SK-N-SH treated with all-trans-retinoic acid at 6 μM for 48 hours (cell line): Measurements from ENCODE around the gene CD47.

Source experiments
- RARB ChIP-seq: fragments of 250-450 bp; sonication (Bioruptor Pico); IDR thresholded peaks from 2 replicates; pipeline ENCODE4 v1.8.0; 2021; ENCODE audit warnings: mild to moderate bottlenecking, moderate library complexity
- TF ChIP-seq, protein P1 (sequence below): fragments of 250-450 bp; sonication (Bioruptor Pico); IDR thresholded peaks from 2 replicates; pipeline ENCODE4 v1.5.1; 2021; ENCODE audit warnings: mild to moderate bottlenecking, moderate library complexity
- TF ChIP-seq, protein P2 (sequence below): fragments of 250-450 bp; sonication (Bioruptor Pico); IDR thresholded peaks from 2 replicates; pipeline ENCODE4 v1.8.0; 2020; ENCODE audit warnings: mild to moderate bottlenecking, moderate library complexity, borderline replicate concordance

DNA sequence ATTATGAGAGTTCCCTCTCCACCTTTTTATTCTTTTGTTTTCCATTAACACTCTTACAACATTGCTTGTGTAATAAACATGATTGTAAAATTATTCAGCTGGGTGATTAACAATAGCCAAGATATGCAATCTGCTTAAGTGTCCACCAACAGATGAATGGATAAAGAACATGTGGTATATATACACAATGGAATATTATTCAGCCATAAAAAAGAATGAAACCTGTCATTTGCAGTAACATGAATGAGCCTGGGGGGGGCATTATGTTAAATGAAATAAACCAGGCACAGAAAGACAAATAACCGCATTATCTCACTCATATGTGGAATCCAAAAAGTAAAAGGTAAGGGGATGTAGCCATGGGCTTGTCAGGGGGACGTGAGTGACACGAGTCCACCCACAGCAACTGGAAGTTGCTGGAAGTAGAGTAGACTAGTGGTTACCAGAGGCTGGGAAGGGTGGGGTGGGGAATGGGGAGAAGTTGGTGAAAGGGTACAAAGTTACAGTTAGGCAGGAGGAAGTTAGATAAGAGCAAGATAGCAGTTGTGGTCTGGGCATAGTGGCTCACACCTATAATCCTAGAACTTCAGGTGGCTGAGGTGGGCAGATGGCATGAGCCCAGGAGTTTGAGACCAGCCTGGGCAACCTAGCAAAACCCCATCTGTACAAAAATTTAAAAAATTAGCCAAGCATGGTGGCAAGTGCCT, 28.7 kb upstream of the CD47 start:
- no peak for TF ChIP-seq RARB
- TF ChIP-seq, protein P1, sequence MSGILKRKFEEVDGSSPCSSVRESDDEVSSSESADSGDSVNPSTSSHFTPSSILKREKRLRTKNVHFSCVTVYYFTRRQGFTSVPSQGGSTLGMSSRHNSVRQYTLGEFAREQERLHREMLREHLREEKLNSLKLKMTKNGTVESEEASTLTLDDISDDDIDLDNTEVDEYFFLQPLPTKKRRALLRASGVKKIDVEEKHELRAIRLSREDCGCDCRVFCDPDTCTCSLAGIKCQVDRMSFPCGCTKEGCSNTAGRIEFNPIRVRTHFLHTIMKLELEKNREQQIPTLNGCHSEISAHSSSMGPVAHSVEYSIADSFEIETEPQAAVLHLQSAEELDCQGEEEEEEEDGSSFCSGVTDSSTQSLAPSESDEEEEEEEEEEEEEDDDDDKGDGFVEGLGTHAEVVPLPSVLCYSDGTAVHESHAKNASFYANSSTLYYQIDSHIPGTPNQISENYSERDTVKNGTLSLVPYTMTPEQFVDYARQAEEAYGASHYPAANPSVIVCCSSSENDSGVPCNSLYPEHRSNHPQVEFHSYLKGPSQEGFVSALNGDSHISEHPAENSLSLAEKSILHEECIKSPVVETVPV (CRISPR knock-in tag): no peak
- TF ChIP-seq, protein P2, sequence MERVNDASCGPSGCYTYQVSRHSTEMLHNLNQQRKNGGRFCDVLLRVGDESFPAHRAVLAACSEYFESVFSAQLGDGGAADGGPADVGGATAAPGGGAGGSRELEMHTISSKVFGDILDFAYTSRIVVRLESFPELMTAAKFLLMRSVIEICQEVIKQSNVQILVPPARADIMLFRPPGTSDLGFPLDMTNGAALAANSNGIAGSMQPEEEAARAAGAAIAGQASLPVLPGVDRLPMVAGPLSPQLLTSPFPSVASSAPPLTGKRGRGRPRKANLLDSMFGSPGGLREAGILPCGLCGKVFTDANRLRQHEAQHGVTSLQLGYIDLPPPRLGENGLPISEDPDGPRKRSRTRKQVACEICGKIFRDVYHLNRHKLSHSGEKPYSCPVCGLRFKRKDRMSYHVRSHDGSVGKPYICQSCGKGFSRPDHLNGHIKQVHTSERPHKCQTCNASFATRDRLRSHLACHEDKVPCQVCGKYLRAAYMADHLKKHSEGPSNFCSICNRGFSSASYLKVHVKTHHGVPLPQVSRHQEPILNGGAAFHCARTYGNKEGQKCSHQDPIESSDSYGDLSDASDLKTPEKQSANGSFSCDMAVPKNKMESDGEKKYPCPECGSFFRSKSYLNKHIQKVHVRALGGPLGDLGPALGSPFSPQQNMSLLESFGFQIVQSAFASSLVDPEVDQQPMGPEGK (CRISPR knock-in tag): no peak
